GM15510 (cell line): ENCODE measurements around the gene SHE.

Experiments used
- POLR2A ChIP-seq: IDR thresholded peaks from 3 replicates; pipeline ENCODE4 v1.6.1; 2011; ENCODE audit warnings: borderline replicate concordance; ENCODE audit not compliant: insufficient read length; ENCODE audit errors: extremely low read depth

The SHE gene

GRCh38 chr1:154495496-154496273 is 6.5 kb downstream of the SHE start:
- no peak for TF ChIP-seq POLR2A

- TF ChIP-seq POLR2A = no peak
These were observed 8.9 kb downstream of the SHE start for GRCh38 chr1:154493276-154493675.

- no peak for TF ChIP-seq POLR2A
These were observed 10.1 kb downstream of the SHE start for GRCh38 chr1:154492115-154492514.

GRCh38 chr1:154490317-154490716 is 11.9 kb downstream of the SHE start:
- no peak for TF ChIP-seq POLR2A

- no peak for TF ChIP-seq POLR2A
These were observed 12.4 kb downstream of the SHE start for GRCh38 chr1:154489695-154490274.

- TF ChIP-seq POLR2A = no peak
These were observed 13.3 kb downstream of the SHE start for GRCh38 chr1:154488922-154489321.

- TF ChIP-seq POLR2A = no peak
These were observed 16.2 kb downstream of the SHE start for GRCh38 chr1:154485910-154486496.

GRCh38 chr1:154485106-154485505 is 17.1 kb downstream of the SHE start:
- TF ChIP-seq POLR2A = no peak

GRCh38 chr1:154483941-154484803 is 18.0 kb downstream of the SHE start:
- no peak for TF ChIP-seq POLR2A

GRCh38 chr1:154481053-154481452 is 21.2 kb downstream of the SHE start:
- TF ChIP-seq POLR2A = no peak

- no peak for TF ChIP-seq POLR2A
These were observed 22.3 kb downstream of the SHE start for GRCh38 chr1:154479764-154480421.

- TF ChIP-seq POLR2A = no peak
These were observed 23.6 kb downstream of the SHE start for GRCh38 chr1:154478639-154479038.

- no peak for TF ChIP-seq POLR2A
These were observed 24.2 kb downstream of the SHE start for GRCh38 chr1:154478013-154478412.

- no peak for TF ChIP-seq POLR2A
These were observed 25.4 kb downstream of the SHE start for GRCh38 chr1:154476791-154477190.
